ENCODE data around the gene SGSM1. TPM values are rescaled to one million over a fixed set of nuclear protein-coding genes. Genes with fewer than 3 reads are reported as not detected.

The SGSM1 gene
- total RNA-seq, 2 donors from 2014 or later = 0.70 to 3.0 TPM

DNA sequence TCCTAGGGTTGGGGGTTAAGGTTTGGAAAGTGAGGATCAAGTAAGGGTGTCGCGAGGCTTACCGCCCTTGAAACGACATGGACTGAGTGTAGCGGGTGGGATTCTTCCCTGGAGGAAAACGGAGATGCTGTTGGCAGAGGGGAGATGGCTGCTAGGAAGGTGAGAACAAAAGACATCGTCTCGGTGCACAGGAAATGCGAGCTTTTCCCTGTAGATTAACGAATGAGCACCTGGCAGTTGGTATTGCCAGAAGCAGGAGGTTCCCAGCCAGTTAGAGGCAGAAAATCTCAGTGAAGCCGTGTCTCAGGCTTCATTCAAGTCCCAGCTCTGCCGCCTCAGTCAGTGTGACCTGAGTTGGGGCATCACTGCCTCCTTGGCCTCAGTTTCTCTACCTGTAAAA lies 141.9 kb downstream of the SGSM1 start:
- H3K4me1 Mint-ChIP-seq = peaks cover 11% of the 10 kb centered on the region
- ATAC-seq (no peak), DNase-seq (no peak)
- no peak overlapping the region for H3K4me3 Mint-ChIP-seq
- peaks cover 6% of the 10 kb centered on the region for H3K36me3 Mint-ChIP-seq (ENCODE audit: low read depth)
- no peaks in the 10 kb centered on the region for H3K9me3 ChIP-seq (ENCODE audit: control insufficient read depth, low read length, poor library complexity, severe bottlenecking)
- peaks cover 78% of the 10 kb centered on the region for H3K27me3 Mint-ChIP-seq
- H3K27ac Mint-ChIP-seq = no peak overlapping the region

DNA sequence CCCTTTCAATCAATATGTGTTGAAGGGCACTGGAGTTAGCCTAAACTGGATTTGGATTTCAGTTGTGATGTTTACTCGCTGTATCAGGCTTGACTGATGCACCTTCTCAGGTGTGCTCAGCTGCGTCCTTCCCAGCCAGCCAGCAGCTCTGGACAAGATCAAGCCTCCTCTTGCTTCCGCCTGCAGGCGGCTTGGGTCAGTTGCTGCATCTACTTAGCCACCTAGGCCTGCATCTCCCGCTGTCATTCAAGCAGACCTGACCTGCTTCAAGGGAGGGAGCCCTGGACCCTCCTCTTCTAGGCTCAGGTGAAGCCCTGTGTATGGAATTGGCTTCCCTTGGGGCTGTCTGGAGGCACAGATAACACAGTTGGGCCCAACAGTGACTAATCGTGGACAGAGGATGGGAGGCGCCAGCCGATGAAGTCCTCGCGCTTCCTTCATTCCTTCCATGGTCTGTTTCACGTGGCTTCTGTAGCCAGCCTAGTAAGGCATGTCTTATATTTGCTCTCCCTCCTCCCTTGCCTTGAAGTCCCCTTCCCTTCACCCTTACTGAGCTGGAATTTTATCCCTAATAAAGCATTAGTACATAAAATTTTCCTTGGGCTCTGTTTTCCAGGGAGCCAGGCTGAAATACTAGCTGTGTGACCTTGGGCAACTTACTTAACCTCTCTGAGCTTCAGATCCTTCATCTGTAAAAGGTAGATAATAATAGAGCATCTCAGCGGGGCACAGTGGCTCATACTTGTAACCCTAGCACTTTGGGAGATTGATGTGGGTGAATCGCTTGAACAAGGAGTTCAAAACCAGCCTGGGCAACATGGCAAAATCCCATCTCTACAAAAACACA lies 142.6 kb downstream of the SGSM1 start:
- ATAC-seq (no peak), DNase-seq (no peak)
- Mint-ChIP-seq H3K27me3 (peaks cover 83% of the 10 kb centered on the region), H3K4me1 (peaks cover 15% of the 10 kb centered on the region), H3K36me3 (ENCODE audit: low read depth) (peaks cover 8% of the 10 kb centered on the region), H3K27ac (no peak overlapping the region), H3K4me3 (no peak overlapping the region)
- no peaks in the 10 kb centered on the region for H3K9me3 ChIP-seq (ENCODE audit: control insufficient read depth, low read length, poor library complexity, severe bottlenecking)

DNA sequence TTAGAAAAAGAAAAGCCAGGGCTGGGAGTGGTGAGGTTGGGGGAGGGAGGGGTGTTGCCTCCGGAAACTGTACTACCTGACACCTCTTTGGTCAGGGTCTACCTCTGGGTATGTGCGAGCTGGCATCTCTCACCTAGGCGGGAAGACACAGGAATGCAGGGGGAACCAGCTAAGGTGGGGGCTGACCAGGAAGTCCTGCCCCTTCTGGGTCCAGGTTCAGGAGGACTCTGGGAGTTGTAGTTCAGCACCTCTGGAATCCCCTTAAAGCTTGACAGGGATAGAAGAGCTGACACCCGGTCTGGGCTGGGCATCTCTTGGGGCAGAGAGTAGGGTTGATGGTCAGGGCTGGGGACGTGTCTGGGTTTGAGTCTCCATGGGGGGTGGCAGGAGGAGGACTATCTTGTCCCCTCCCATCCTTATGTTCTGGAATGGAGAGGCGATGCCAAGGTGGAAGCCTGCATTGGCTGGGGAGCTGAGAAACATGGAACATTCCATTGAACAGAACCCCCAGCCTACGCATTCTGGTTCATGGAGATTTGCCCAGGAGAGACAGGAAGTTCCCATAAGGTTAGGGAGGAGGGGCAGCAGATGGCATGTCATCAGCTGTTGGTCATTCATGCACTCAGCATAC lies 144.4 kb downstream of the SGSM1 start:
- peak overlapping the region; percentile 33 for H3K4me3 Mint-ChIP-seq
- no peak overlapping the region for H3K27ac Mint-ChIP-seq
- H3K9me3 ChIP-seq (ENCODE audit: control insufficient read depth, low read length, poor library complexity, severe bottlenecking) = no peaks in the 10 kb centered on the region
- DNase-seq (no peak), ATAC-seq (no peak)
- peaks cover 14% of the 10 kb centered on the region for H3K4me1 Mint-ChIP-seq
- H3K27me3 Mint-ChIP-seq = peaks cover 83% of the 10 kb centered on the region
- peaks cover 5% of the 10 kb centered on the region for H3K36me3 Mint-ChIP-seq (ENCODE audit: low read depth)

DNA sequence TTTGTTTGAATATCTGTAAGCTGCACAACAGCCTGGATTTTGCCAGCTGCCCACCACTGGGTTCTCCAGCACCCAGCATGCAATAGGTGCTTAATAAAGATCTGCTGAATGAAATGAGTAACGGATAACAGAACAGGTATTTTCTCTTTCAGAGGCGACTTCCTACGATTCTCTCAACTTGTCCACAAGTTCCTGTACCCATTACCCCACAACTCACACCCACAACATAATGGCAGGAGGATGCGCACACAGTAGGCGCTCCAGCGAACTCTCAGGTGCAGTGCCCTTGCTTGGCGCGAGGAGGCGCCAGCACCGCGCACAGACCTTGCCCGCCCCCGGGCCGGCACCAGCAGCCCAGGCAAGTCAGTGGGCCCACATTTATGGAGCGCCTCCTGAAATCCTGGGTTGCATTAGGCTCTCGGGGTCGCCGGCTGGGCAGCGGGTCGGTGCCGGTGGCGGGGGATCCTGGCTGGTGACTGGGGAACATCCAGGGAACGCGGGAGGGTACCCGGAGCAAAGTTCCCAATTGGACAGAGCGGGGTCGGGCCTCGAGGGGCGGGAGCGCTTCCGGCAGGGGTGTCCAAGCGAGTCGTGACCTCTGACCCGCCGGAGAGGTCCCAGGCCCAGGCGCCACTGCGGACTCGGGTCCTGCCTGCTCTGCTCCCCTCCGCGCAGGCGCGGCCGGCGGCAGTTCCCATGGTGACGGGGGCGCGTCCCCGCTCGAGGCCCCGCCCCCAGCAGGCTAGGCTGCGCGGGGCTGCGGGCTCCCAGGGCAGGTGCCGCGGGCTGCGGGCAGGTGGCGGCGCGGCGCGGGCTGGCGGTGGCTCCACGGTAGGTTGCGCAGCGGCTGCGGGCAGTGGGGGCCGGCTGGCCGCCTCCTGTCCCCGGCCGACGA lies 146.2 kb downstream of the SGSM1 start, which contains the start of gene KIAA1671:
KIAA1671 (plus strand) TSS at position 775 of the 895 bp plus-strand sequence. CDS start 75,284 bp downstream, outside the sequence.
- H3K4me1 Mint-ChIP-seq = peaks cover 14% of the 10 kb centered on the region
- H3K4me3 Mint-ChIP-seq = peak within 1 kb of the TSS; percentile 90
- peaks cover 78% of the 10 kb centered on the region for H3K27me3 Mint-ChIP-seq
- peaks cover 5% of the 10 kb centered on the region for H3K36me3 Mint-ChIP-seq (ENCODE audit: low read depth)
- H3K27ac Mint-ChIP-seq = peak within 1 kb of the TSS; percentile 77
- DNase-seq (peak; percentile 76 to 88 (median 81)), ATAC-seq (peak; percentile 97)
- no peaks in the 10 kb centered on the region for H3K9me3 ChIP-seq (ENCODE audit: control insufficient read depth, low read length, poor library complexity, severe bottlenecking)

DNA sequence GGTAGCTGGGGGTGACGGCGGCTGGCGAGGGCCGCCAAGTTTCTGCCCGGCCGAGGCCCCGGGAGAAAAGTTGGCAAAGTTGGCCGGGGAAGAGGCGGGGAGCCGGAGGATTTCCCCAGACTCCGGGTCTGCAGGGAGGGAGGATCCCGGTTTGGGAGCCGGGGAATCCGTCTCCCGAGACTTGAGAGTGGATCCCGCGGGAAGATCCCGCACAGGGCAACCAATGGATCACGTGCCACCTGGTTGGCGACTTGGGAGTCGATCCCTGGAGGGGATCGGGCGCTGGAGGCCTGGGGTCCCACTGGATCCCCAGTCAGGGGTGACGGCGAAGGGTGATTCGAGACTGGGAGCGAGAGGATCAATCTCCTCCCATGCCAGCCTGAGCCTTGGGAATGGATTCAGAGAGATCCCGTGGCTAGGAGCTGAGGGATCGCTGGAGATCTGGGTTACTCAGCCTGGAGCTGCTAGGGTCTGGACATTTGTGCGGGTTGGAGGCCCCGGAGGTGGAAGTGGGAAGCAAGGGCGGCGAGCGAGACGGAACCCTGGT lies 146.9 kb downstream of the SGSM1 start:
- Mint-ChIP-seq H3K36me3 (ENCODE audit: low read depth) (peaks cover 5% of the 10 kb centered on the region), H3K27me3 (peaks cover 71% of the 10 kb centered on the region), H3K4me3 (peak overlapping the region; percentile 90), H3K27ac (no peak overlapping the region), H3K4me1 (peaks cover 12% of the 10 kb centered on the region)
- H3K9me3 ChIP-seq (ENCODE audit: control insufficient read depth, low read length, poor library complexity, severe bottlenecking) = no peaks in the 10 kb centered on the region
- ATAC-seq (no peak), DNase-seq (no peak)

DNA sequence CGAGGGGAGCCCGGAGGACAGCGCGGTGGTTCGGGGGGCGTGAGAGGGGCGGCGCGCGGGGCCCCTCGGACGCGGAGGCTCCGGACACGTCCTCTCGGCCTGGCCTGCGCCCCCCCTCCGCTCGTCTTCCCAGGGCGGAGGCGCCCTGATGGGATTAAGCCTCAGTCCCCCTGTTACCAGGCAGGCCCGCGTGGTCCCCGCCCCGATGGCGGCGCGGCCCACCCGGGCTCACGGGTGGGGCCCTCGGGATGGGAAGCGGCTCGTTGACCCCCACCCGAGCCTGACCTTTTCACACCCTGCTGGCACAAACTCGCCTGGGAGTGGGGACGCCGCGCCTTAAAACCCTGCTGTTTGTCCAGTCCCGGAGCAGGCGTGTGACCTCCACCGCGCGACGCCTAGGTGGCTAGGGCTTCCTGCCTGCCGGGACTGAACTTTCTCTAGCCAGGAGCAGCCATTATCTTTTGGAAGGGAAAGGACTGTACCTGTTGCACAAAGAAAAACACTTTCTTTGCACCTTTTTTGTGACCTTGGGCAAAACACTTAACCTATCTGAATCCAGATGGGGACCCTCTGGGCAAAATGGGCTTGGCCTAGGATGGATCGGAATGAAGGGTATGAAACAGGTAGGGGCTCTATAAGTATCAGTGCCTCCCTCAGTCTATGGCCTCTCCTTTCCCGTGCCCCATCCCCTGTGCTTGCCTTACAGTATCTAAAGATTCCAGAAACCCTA lies 147.5 kb downstream of the SGSM1 start:
- DNase-seq (no peak), ATAC-seq (no peak)
- H3K27me3 Mint-ChIP-seq = peaks cover 65% of the 10 kb centered on the region
- peaks cover 12% of the 10 kb centered on the region for H3K4me1 Mint-ChIP-seq
- no peaks in the 10 kb centered on the region for H3K9me3 ChIP-seq (ENCODE audit: control insufficient read depth, low read length, poor library complexity, severe bottlenecking)
- H3K27ac Mint-ChIP-seq = no peak overlapping the region
- peak overlapping the region; percentile 52 for H3K4me3 Mint-ChIP-seq
- peaks cover 5% of the 10 kb centered on the region for H3K36me3 Mint-ChIP-seq (ENCODE audit: low read depth)

DNA sequence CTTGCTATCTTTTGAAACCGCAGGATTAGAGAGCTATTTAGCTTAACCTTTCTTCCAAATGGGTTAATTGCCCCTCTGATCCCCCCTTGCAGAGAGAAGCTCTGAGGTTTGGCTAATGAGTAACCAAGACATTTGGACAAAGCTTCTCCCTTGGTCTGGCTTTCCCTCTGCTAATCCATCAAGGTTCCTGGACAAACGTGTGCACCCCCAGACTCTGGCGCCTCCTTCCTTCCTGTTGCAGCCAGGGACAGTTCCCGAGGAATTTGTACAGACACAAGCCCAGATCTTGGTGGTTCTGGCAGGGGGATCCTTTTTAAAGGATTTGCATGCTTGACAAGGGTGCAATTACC lies 148.1 kb downstream of the SGSM1 start:
- no peak overlapping the region for H3K27ac Mint-ChIP-seq
- ATAC-seq = no peak
- DNase-seq = no peak
- H3K4me3 Mint-ChIP-seq = peak overlapping the region; percentile 52
- H3K4me1 Mint-ChIP-seq = peaks cover 12% of the 10 kb centered on the region
- peaks cover 59% of the 10 kb centered on the region for H3K27me3 Mint-ChIP-seq
- H3K36me3 Mint-ChIP-seq (ENCODE audit: low read depth) = peaks cover 5% of the 10 kb centered on the region
- no peaks in the 10 kb centered on the region for H3K9me3 ChIP-seq (ENCODE audit: control insufficient read depth, low read length, poor library complexity, severe bottlenecking)

DNA sequence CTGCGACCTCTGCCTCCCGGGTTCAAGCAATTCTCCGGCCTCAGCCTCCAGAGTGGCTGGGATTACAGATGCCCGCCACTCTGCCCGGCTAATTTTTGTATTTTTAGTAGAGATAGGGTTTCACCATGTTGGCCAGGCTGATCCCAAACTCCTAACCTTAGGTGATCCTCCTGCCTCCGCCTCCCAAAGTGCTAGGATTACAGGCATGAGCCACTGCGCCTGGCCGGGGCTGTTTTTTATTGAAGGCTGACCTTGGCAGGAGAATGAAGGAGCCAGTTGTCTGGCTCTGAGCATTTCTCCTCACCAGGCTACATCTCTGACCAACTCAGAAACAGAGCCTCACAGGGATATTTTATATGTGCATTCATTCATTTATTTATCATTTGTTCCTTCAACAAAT lies 148.8 kb downstream of the SGSM1 start:
- no peak for DNase-seq
- no peak overlapping the region for H3K4me3 Mint-ChIP-seq
- H3K27me3 Mint-ChIP-seq = peaks cover 52% of the 10 kb centered on the region
- no peak overlapping the region for H3K27ac Mint-ChIP-seq
- peaks cover 5% of the 10 kb centered on the region for H3K36me3 Mint-ChIP-seq (ENCODE audit: low read depth)
- peaks cover 12% of the 10 kb centered on the region for H3K4me1 Mint-ChIP-seq
- no peak for ATAC-seq
- no peaks in the 10 kb centered on the region for H3K9me3 ChIP-seq (ENCODE audit: control insufficient read depth, low read length, poor library complexity, severe bottlenecking)

DNA sequence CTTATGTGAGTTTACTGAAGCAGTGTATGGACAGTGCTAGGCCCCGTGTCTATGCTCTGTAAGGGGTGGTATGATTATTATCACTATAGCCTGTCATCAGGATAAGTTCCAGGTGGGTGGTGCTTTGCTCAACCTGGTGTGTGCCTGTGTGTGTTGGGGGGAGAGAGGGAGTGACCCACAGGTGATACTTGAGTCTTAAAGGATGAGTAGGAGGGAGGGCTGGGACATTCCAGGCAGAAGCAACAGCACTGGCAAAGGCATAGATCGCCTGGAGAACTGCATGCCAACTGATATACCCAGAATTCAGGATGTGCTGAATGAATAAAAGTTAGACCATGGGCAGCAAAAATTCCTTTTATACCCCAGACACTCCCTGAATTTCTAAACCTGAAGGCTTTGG lies 151.0 kb downstream of the SGSM1 start:
- H3K27me3 Mint-ChIP-seq = peaks cover 40% of the 10 kb centered on the region
- no peak overlapping the region for H3K4me3 Mint-ChIP-seq
- no peak for ATAC-seq

DNA sequence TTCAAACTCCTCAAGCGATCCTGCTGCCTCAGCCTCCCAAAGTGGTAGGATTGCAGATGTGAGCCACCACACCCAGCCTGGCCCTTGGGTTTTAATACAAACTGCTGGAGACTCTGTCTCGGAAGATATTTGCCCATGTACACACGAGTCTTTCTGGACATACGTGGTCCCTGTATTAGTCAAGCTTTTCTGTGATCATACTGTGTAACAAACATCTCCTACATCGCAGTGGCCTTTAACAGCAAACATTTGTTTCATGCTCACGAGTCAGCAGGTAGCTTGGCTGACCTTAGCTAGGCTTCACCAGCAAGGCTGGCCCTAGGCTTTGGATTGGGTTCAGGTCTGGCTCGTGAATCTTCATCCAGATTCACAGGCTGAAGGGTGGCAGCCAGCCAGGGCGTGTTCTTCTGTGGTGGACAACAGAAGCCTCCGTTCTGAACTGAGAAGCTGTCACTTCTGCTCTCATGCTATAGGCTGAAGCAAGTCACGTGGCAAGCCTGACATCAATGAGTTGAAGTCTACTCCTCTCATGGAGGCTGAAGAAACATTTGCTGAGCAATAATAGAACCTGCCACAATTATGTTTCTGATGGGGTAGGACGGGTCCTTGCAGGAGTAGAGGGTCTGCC lies 155.3 kb downstream of the SGSM1 start:
- no peak for ATAC-seq
- no peak overlapping the region for H3K27ac Mint-ChIP-seq
- peaks cover 9% of the 10 kb centered on the region for H3K27me3 Mint-ChIP-seq
- H3K9me3 ChIP-seq (ENCODE audit: control insufficient read depth, low read length, poor library complexity, severe bottlenecking) = no peaks in the 10 kb centered on the region
- H3K36me3 Mint-ChIP-seq (ENCODE audit: low read depth) = no peaks in the 10 kb centered on the region
- H3K4me1 Mint-ChIP-seq = no peaks in the 10 kb centered on the region
- DNase-seq = no peak
- no peak overlapping the region for H3K4me3 Mint-ChIP-seq

More for the DNA sequence above, 151.0 kb downstream of the SGSM1 start:
- no peaks in the 10 kb centered on the region for H3K9me3 ChIP-seq (ENCODE audit: control insufficient read depth, low read length, poor library complexity, severe bottlenecking)
- Mint-ChIP-seq H3K27ac (no peak overlapping the region), H3K36me3 (ENCODE audit: low read depth) (peaks cover 3% of the 10 kb centered on the region), H3K4me1 (peaks cover 8% of the 10 kb centered on the region)
- no peak for DNase-seq

DNA sequence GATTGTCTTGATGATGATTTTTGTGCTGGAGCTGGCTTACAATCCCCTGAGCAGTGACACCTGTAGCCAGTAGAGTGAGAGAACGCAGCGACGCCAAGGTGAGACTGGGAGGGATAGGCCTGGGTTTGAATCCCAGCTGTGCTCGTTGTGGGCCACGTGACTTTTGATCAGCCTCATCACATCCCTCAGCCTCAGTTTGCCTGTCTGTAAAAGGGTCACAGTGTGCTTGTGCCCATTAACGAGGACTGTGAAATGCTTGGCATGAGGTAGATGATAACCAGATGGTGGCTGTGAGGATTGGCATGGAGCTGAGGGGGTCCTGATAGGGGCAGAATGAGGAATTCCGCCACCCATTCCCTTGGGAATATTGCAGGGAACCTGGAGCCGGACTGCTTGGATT lies 156.1 kb downstream of the SGSM1 start:
- H3K4me3 Mint-ChIP-seq = no peak overlapping the region
- no peaks in the 10 kb centered on the region for H3K4me1 Mint-ChIP-seq
- no peak for DNase-seq
- peaks cover 7% of the 10 kb centered on the region for H3K27me3 Mint-ChIP-seq
- H3K27ac Mint-ChIP-seq = no peak overlapping the region
- H3K36me3 Mint-ChIP-seq (ENCODE audit: low read depth) = no peaks in the 10 kb centered on the region
- no peaks in the 10 kb centered on the region for H3K9me3 ChIP-seq (ENCODE audit: control insufficient read depth, low read length, poor library complexity, severe bottlenecking)
- no peak for ATAC-seq

DNA sequence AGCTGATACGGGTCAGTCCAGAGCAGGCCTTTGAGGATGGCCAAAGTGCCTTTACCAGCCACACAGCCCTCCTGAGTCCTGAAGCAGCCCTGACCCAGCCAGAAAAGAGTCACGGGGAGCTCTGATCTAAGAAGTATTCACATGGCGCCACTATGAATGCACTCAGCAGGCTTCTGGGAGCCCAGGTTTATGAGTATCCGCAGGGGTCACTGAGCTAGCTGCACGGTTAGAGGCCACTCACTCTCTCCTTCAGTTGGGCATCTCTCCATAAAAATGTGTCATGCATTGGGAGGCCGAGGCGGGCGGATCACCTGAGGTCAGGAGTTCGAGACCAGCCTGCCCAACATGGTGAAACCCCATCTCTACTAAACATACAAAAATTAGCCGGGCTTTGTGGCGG lies 156.8 kb downstream of the SGSM1 start:
- no peak overlapping the region for H3K27ac Mint-ChIP-seq
- ATAC-seq (no peak), DNase-seq (no peak)
- H3K27me3 Mint-ChIP-seq = peaks cover 7% of the 10 kb centered on the region
- no peaks in the 10 kb centered on the region for H3K36me3 Mint-ChIP-seq (ENCODE audit: low read depth)
- H3K4me1 Mint-ChIP-seq = no peaks in the 10 kb centered on the region
- H3K4me3 Mint-ChIP-seq = no peak overlapping the region
- no peaks in the 10 kb centered on the region for H3K9me3 ChIP-seq (ENCODE audit: control insufficient read depth, low read length, poor library complexity, severe bottlenecking)
